H1 (cell line): ENCODE measurements around the gene TGOLN2. TPM values are rescaled to one million over a fixed set of nuclear protein-coding genes. Genes with fewer than 3 reads are reported as not detected.

ENCODE experiments used
- CREB1 ChIP-seq: IDR thresholded peaks from 2 replicates; pipeline ENCODE4 v1.6.1; 2012; ENCODE audit warnings: inconsistent platforms
- MAX ChIP-seq: IDR thresholded peaks from 2 replicates; pipeline ENCODE4 v1.6.1; 2012; ENCODE audit warnings: inconsistent platforms
- NANOG ChIP-seq: IDR thresholded peaks from 2 replicates; pipeline ENCODE4 v1.6.1; 2011; ENCODE audit warnings: low read length, low read depth, mild to moderate bottlenecking, inconsistent platforms; ENCODE audit not compliant: insufficient read depth, poor library complexity, severe bottlenecking
- POU5F1 ChIP-seq: IDR thresholded peaks from 2 replicates; pipeline ENCODE4 v1.6.1; 2011; ENCODE audit warnings: low read depth, mild to moderate bottlenecking, low read length, moderate library complexity
- RAD21 ChIP-seq, 2 experiments: IDR thresholded peaks in 1 of 2; conservative IDR thresholded peaks in 1 of 2; 2 replicates each; pipeline ENCODE4 v1.6.1; 2011; ENCODE audit warnings: low read depth in 2 of 2, low read length in 2 of 2, improper control_type of control experiment in 1 of 2, inconsistent platforms in 1 of 2, mild to moderate bottlenecking in 1 of 2, moderate library complexity in 1 of 2
- RFX5 ChIP-seq: IDR thresholded peaks from 2 replicates; pipeline ENCODE4 v1.6.1; 2011; ENCODE audit warnings: low read depth, low read length, improper control_type of control experiment, borderline replicate concordance
- TAF1 ChIP-seq: IDR thresholded peaks from 2 replicates; pipeline ENCODE4 v1.6.1; 2011; ENCODE audit warnings: mild to moderate bottlenecking, low read depth, low read length
- TAF7 ChIP-seq: optimal IDR thresholded peaks from 2 replicates; pipeline ENCODE3; 2011; ENCODE audit warnings: low read depth, mild to moderate bottlenecking, inconsistent platforms, low read length, moderate library complexity, borderline replicate concordance
- polyA plus RNA-seq, 7 experiments: library from polyadenylated mRNA; depleted of rRNA in 3 of 7; stranded (reverse) in 5 of 7; unstranded in 2 of 7; fragments of >200 nt in 5 of 7; fragments of 200-250 nt in 2 of 7; gene quantifications; 1 replicate in 5 of 7; 2 replicates in 1 of 7; 4 replicates in 1 of 7; pipeline versions ENCODE4 v1.2.1 to v1.2.3, GENCODE V29; 2011 to 2013; ENCODE audit warnings: missing spikeins in 2 of 7, mixed read lengths in 2 of 7
- total RNA-seq: library from RNA; stranded (reverse); fragmentation: NEBNext Ultra II Directional; extraction: Animal tissue kit (Norgen Biotek cat#: 25700); gene quantifications from 2 replicates; pipeline ENCODE4 v1.2.1, GENCODE V29; 2021

The TGOLN2 gene
- total and polyA plus RNA-seq, 2 of the 8 experiments (the other 6 are each of a cell fraction or from before 2014, with no cell fraction given): 33.9 to 38.9 TPM

GRCh38 chr2:85278361-85278760 lies 49.4 kb downstream of the TGOLN2 start (continued):
- TF ChIP-seq TAF7: no peak
- no peak for TF ChIP-seq TAF1
- no peak for TF ChIP-seq MAX
- no peak for TF ChIP-seq POU5F1
- no peak for TF ChIP-seq RAD21 (IDR thresholded peaks at IDR 0.05 in 1 of 2, conservative IDR thresholded peaks at IDR 0.05 in 1 of 2; ENCODE audit: low read depth in 2 of 2, low read length in 2 of 2)
- TF ChIP-seq CREB1: no peak
- TF ChIP-seq RFX5: no peak
- TF ChIP-seq NANOG: no peak
